ENCODE data around the gene TMX2.

Gene TMX2

GRCh38 chr11:57732661-57733060 is 20.3 kb downstream of the TMX2 start:
- no peaks in the 10 kb centered on the region for H3K27me3 ChIP-seq (ENCODE audit: insufficient read depth, low read length)
- peaks cover 23% of the 10 kb centered on the region for H3K4me1 ChIP-seq (ENCODE audit: insufficient read depth, low read length, severe bottlenecking)
- no peak overlapping the region for H3K4me3 ChIP-seq (ENCODE audit: low read depth, low read length, poor library complexity, severe bottlenecking)
- no peaks in the 10 kb centered on the region for H4K20me1 ChIP-seq (ENCODE audit: insufficient read depth, low read length)
- TF ChIP-seq CTCF (IDR thresholded peaks at IDR 0.05; ENCODE audit: low read length) (no peak), EZH2 (IDR thresholded peaks at IDR 0.05; ENCODE audit: borderline replicate concordance, low read length) (no peak)
- no peak overlapping the region for H3K27ac ChIP-seq (ENCODE audit: low read depth, low read length, poor library complexity, severe bottlenecking)
- H3F3A ChIP-seq (ENCODE audit: insufficient read depth, low read length): no peaks in the 10 kb centered on the region
- peaks cover 33% of the 10 kb centered on the region for H3K36me3 ChIP-seq (ENCODE audit: insufficient read depth, low read length)
- H2AFZ ChIP-seq (ENCODE audit: low read length): no peak overlapping the region
- no peak overlapping the region for H3K9ac ChIP-seq (ENCODE audit: low read length)
- no peaks in the 10 kb centered on the region for H3K9me3 ChIP-seq (ENCODE audit: low read length)
- no peaks in the 10 kb centered on the region for H3K9me2 ChIP-seq (ENCODE audit: low read depth, low read length)
- H3K4me2 ChIP-seq (ENCODE audit: low read length): no peak overlapping the region
- peaks cover 40% of the 10 kb centered on the region for H3K79me2 ChIP-seq (ENCODE audit: insufficient read depth, low read length)

DNA sequence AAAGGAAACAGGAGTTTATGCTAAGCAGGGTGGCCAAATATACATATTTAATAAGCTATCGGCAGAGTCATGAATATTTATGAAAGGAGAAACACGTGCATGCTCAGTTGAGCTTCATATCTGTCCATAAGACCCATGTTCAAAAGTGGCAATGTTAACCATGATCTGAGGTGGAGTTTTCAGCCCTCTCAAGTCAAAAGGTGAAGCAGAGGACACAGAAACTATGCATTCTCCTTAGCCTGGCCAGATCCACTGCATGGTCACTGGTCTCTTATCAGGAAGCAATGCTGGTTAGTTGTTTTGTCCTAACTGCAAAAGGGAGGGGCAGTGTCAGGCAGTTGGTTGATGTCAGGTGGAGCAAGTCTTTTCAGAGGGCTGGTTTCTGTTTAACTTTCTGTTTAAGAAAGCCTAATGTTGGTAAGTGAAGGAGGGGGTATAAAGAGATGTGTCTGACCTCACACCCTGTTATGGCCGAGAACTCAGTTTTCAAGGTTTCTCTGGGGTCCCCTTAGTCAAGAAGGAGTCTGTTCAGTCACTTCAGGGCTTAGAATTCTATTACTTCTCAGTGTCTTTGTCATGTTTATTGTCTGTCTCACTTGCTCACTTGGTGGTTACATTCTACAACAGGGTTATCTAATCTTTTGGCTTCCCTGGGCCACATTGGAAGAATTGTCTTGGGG is 23.4 kb downstream of the TMX2 start:
- H3K9me3 ChIP-seq (ENCODE audit: low read length): no peaks in the 10 kb centered on the region
- H3K4me3 ChIP-seq (ENCODE audit: low read depth, low read length, poor library complexity, severe bottlenecking): no peak overlapping the region
- peaks cover 23% of the 10 kb centered on the region for H3K79me2 ChIP-seq (ENCODE audit: insufficient read depth, low read length)
- no peak overlapping the region for H3K4me2 ChIP-seq (ENCODE audit: low read length)
- H2AFZ ChIP-seq (ENCODE audit: low read length): no peak overlapping the region
- no peaks in the 10 kb centered on the region for H3K27me3 ChIP-seq (ENCODE audit: insufficient read depth, low read length)
- H3K4me1 ChIP-seq (ENCODE audit: insufficient read depth, low read length, severe bottlenecking): peaks cover 3% of the 10 kb centered on the region
- H3K9me2 ChIP-seq (ENCODE audit: low read depth, low read length): no peaks in the 10 kb centered on the region
- no peaks in the 10 kb centered on the region for H3F3A ChIP-seq (ENCODE audit: insufficient read depth, low read length)
- peak overlapping the region; percentile 35 for H3K27ac ChIP-seq (ENCODE audit: low read depth, low read length, poor library complexity, severe bottlenecking)
- H3K36me3 ChIP-seq (ENCODE audit: insufficient read depth, low read length): peaks cover 51% of the 10 kb centered on the region
- TF ChIP-seq EZH2 (IDR thresholded peaks at IDR 0.05; ENCODE audit: borderline replicate concordance, low read length) (no peak), CTCF (IDR thresholded peaks at IDR 0.05; ENCODE audit: low read length) (no peak)
- no peak overlapping the region for H3K9ac ChIP-seq (ENCODE audit: low read length)
- no peaks in the 10 kb centered on the region for H4K20me1 ChIP-seq (ENCODE audit: insufficient read depth, low read length)

- Histone ChIP-seq H3K9me3 (ENCODE audit: low read length) (no peaks in the 10 kb centered on the region), H3K79me2 (ENCODE audit: insufficient read depth, low read length) (peaks cover 12% of the 10 kb centered on the region), H3K36me3 (ENCODE audit: insufficient read depth, low read length) (peaks cover 69% of the 10 kb centered on the region), H3K4me1 (ENCODE audit: insufficient read depth, low read length, severe bottlenecking) (peaks cover 17% of the 10 kb centered on the region), H2AFZ (ENCODE audit: low read length) (peak within 1 kb of the TSS; percentile 75; the same call in 1 of the 2 replicates), H3K9me2 (ENCODE audit: low read depth, low read length) (no peaks in the 10 kb centered on the region), H3F3A (ENCODE audit: insufficient read depth, low read length) (no peaks in the 10 kb centered on the region), H3K4me2 (ENCODE audit: low read length) (peak within 1 kb of the TSS; percentile 89), H3K4me3 (ENCODE audit: low read depth, low read length, poor library complexity, severe bottlenecking) (peak within 1 kb of the TSS; percentile 98), H3K27ac (ENCODE audit: low read depth, low read length, poor library complexity, severe bottlenecking) (peak within 1 kb of the TSS; percentile 89), H4K20me1 (ENCODE audit: insufficient read depth, low read length) (no peaks in the 10 kb centered on the region), H3K27me3 (ENCODE audit: insufficient read depth, low read length) (no peaks in the 10 kb centered on the region), H3K9ac (ENCODE audit: low read length) (peak within 1 kb of the TSS; percentile 99)
- TF ChIP-seq CTCF (IDR thresholded peaks at IDR 0.05; ENCODE audit: low read length): no peak
- no peak for TF ChIP-seq EZH2 (IDR thresholded peaks at IDR 0.05; ENCODE audit: borderline replicate concordance, low read length)
Observed at GRCh38 chr11:57741132-57742086, 29.0 kb downstream of the TMX2 start, which contains the start of gene SELENOH. Gene SELENOH (plus strand): TSS chr11:57741491. CDS start chr11:57741596, 105 bp downstream.

Data from OCI-LY1 (cell line).